Measurements from ENCODE around the gene ENDOG. TPM values are rescaled to one million over a fixed set of nuclear protein-coding genes. Genes with fewer than 3 reads are reported as not detected.

The ENDOG gene
- total RNA-seq, result 10 to 100 TPM in 1 of 2 donors, 1 to 10 TPM in 1; 5.6 to 36.6 TPM
- 10 to 100 TPM; 21.2 to 34.2 TPM for polyA plus RNA-seq
- long read RNA-seq, donor 1, transcript ENDOG-201 (3 exons, 1,172 nt), result major isoform, 10 of 10 reads
- long read RNA-seq, donor 1, partial matches to known transcripts, result 0 of 10 reads
- long read RNA-seq, donor 1, other reads (novel, unspliced or antisense), result 0 of 10 reads
- long read RNA-seq, donor 2, partial matches to known transcripts, result 0 of 3 reads
- long read RNA-seq, donor 2, other reads (novel, unspliced or antisense), result 0 of 3 reads
- long read RNA-seq, donor 3, partial matches to known transcripts, result 0 of 3 reads
- long read RNA-seq, donor 3, other reads (novel, unspliced or antisense), result 0 of 3 reads
- long read RNA-seq, donor 4, transcript ENDOG-201 (3 exons, 1,172 nt), result major isoform, 5 of 5 reads
- long read RNA-seq, donor 4, partial matches to known transcripts, result 0 of 5 reads
- long read RNA-seq, donor 4, other reads (novel, unspliced or antisense), result 0 of 5 reads
- long read RNA-seq, donor 5, transcript ENDOG-201 (3 exons, 1,172 nt), result major isoform, 11 of 11 reads
- long read RNA-seq, donor 5, partial matches to known transcripts, result 0 of 11 reads
- long read RNA-seq, donor 5, other reads (novel, unspliced or antisense), result 0 of 11 reads

DNA sequence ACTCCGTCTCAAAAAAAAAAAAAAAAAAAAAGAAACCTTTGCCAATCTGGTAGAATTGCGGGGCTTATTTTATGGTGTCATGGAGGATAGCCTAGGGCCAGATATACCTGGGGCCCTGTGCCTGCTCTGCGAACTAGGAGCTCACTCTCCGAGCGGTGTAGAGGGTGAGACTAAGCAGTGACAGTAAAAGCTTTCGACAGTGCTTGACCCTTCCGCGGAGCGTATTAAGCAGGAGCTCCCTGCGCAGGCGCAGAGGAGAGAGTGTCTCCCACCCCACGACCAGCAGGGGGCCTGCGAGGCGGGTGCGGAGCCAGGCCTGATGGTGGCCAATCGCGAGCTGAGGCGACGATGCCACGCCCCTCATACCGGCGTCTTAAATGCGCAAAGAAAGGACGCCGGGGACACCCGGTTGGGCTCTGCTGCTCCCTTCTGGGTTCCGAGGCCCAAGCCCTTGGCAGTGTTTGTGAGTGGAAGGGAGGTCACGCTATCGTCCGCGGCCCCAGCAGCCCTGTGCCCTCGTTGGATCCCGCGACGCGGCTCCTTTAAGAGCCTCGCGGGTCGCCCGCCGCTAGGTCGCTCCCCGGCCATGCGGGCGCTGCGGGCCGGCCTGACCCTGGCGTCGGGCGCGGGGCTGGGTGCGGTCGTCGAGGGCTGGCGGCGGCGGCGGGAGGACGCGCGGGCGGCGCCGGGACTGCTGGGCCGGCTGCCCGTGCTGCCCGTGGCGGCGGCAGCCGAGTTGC lies at the start of gene ENDOG:
ENDOG (plus strand) TSS at position 402 of the 740 bp plus-strand sequence; CDS start at position 587, 185 bp downstream.
- WGBS, 2 donors, result 0 to 1% methylated on average over 31 to 70 of the region's 70 CpGs
- DNase-seq, result peak; percentile 98 to 99 (median 98)

DNA sequence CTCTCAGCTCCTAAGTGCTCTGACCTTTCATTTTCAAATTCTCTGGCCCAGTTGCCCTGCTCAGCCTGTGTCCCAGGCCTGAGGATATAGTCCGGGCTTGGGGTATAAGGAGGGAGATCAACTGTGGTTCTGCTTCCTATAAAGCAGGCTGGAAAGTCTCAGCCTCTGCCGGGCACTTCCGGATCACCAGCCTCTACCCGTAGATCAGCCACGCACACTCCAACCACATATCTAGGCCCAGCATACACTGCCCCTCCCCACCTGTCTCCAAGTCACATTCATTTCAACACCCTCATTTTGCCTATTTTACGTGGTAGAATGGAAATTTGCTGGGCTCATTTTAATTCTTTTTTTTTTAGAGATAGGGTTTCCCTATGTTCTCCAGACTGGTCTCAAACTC lies 49.7 kb upstream of the ENDOG start:
- no peak for DNase-seq
- H3K9me3 ChIP-seq (ENCODE audit: control insufficient read depth in 4 of 4, insufficient read depth in 3 of 4, low read length in 3 of 4), result no peaks in the 10 kb centered on the region
- H3K4me1 ChIP-seq (ENCODE audit: control insufficient read depth in 5 of 5, insufficient read depth in 5 of 5, low read length in 5 of 5), result peaks cover 3 to 8% (median 7%) of the 10 kb centered on the region in 5 donors
- no peak overlapping the region for H3K9ac ChIP-seq (ENCODE audit: insufficient read depth in 1 of 2, low read length in 2 of 2)
- no peak for ATAC-seq (ENCODE audit: insufficient read depth, low FRiP score)
- 86 to 87% methylated on average over 6 of the region's 6 CpGs for WGBS, 2 donors
- H3K27me3 ChIP-seq (ENCODE audit: control insufficient read depth in 3 of 3, insufficient read depth in 3 of 3, low read length in 2 of 3), result no peaks in the 10 kb centered on the region
- H3K27ac ChIP-seq (ENCODE audit: low read depth in 1 of 2, low read length in 1 of 2), result no peak overlapping the region
- H3K4me3 ChIP-seq, result no peak overlapping the region
- peaks cover 0 to 8% (median 0%) of the 10 kb centered on the region in 4 donors for H3K36me3 ChIP-seq (ENCODE audit: control insufficient read depth in 4 of 4, insufficient read depth in 4 of 4, low read length in 4 of 4)
- TF ChIP-seq, protein P1, sequence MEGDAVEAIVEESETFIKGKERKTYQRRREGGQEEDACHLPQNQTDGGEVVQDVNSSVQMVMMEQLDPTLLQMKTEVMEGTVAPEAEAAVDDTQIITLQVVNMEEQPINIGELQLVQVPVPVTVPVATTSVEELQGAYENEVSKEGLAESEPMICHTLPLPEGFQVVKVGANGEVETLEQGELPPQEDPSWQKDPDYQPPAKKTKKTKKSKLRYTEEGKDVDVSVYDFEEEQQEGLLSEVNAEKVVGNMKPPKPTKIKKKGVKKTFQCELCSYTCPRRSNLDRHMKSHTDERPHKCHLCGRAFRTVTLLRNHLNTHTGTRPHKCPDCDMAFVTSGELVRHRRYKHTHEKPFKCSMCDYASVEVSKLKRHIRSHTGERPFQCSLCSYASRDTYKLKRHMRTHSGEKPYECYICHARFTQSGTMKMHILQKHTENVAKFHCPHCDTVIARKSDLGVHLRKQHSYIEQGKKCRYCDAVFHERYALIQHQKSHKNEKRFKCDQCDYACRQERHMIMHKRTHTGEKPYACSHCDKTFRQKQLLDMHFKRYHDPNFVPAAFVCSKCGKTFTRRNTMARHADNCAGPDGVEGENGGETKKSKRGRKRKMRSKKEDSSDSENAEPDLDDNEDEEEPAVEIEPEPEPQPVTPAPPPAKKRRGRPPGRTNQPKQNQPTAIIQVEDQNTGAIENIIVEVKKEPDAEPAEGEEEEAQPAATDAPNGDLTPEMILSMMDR (IDR thresholded peaks at IDR 0.05; ENCODE audit: control extremely low read depth, extremely low read depth), result no peak

More for the DNA sequence above, at the start of gene ENDOG:
- Histone ChIP-seq H3K4me1 (ENCODE audit: control insufficient read depth in 5 of 5, insufficient read depth in 5 of 5, low read length in 5 of 5) (peaks cover 0 to 6% (median 4%) of the 10 kb centered on the region in 5 donors), H3K36me3 (ENCODE audit: control insufficient read depth in 4 of 4, insufficient read depth in 4 of 4, low read length in 4 of 4) (peaks cover 0 to 21% (median 7%) of the 10 kb centered on the region in 4 donors), H3K27ac (ENCODE audit: low read depth in 1 of 2, low read length in 1 of 2) (peak within 1 kb of the TSS; percentile 87 to 93), H3K4me3 (peak within 1 kb of the TSS; percentile 65), H3K9ac (ENCODE audit: insufficient read depth in 1 of 2, low read length in 2 of 2) (peak within 1 kb of the TSS in 1 of 2 donors; percentile 45), H3K9me3 (ENCODE audit: control insufficient read depth in 4 of 4, insufficient read depth in 3 of 4, low read length in 3 of 4) (peaks cover 0 to 2% (median 0%) of the 10 kb centered on the region in 4 donors), H3K27me3 (ENCODE audit: control insufficient read depth in 3 of 3, insufficient read depth in 3 of 3, low read length in 2 of 3) (no peaks in the 10 kb centered on the region)
- TF ChIP-seq, protein P1 (IDR thresholded peaks at IDR 0.05; ENCODE audit: control extremely low read depth, extremely low read depth), result peak; percentile 91
- peak; percentile 94 for ATAC-seq (ENCODE audit: insufficient read depth, low FRiP score)

DNA sequence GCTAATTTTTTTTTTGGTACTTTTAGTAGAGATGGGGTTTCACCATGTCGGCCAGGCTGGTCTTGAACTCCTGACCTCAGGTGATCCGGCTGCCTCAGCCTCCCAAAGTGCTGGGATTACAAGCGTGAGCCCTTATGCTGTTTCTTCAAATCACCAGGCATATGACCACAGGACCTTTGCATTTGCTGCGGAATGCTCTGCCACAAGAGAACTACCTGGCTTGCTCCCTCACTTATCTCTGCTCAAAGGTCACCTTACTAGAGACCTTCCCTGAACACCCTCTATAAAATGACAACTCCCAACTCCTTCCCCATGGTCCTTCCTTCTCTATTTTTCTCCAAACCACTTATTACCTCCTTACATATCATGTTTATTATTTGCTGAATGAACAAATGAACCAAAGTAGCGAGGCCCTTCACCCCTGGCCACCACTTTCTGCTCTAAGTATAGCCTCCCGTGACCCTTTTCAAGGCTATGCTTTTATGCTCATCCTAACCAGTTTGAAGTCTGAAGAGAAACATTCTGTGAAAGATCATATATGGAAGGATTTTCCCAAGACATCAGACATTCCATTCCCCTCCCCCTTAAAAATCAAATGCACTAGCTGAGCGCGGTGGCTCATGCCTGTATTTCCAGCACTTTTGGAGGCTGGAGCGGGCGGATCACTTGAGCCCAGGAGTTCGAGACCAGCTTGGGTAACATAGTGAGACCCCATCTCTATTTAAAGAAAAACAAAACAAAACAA lies 47.8 kb upstream of the ENDOG start:
- 76 to 90% methylated on average over 11 of the region's 11 CpGs for WGBS, 2 donors
- peak overlapping the region in 1 of 2 donors; percentile 85 for H3K27ac ChIP-seq (ENCODE audit: low read depth in 1 of 2, low read length in 1 of 2)
- no peaks in the 10 kb centered on the region for H3K27me3 ChIP-seq (ENCODE audit: control insufficient read depth in 3 of 3, insufficient read depth in 3 of 3, low read length in 2 of 3)
- TF ChIP-seq, protein P1 (IDR thresholded peaks at IDR 0.05; ENCODE audit: control extremely low read depth, extremely low read depth), result no peak
- DNase-seq (no peak), ATAC-seq (ENCODE audit: insufficient read depth, low FRiP score) (no peak)
- no peak overlapping the region for H3K4me3 ChIP-seq
- H3K9ac ChIP-seq (ENCODE audit: insufficient read depth in 1 of 2, low read length in 2 of 2), result peak overlapping the region in 1 of 2 donors; percentile 93
- H3K4me1 ChIP-seq (ENCODE audit: control insufficient read depth in 5 of 5, insufficient read depth in 5 of 5, low read length in 5 of 5), result peaks cover 3 to 8% (median 5%) of the 10 kb centered on the region in 5 donors
- H3K9me3 ChIP-seq (ENCODE audit: control insufficient read depth in 4 of 4, insufficient read depth in 3 of 4, low read length in 3 of 4), result no peaks in the 10 kb centered on the region
- H3K36me3 ChIP-seq (ENCODE audit: control insufficient read depth in 4 of 4, insufficient read depth in 4 of 4, low read length in 4 of 4), result peaks cover 0 to 4% (median 0%) of the 10 kb centered on the region in 4 donors

All from lung (tissue), 16 donors.